ENCODE results near the gene THAP10. TPM values are rescaled to one million over a fixed set of nuclear protein-coding genes. Genes with fewer than 3 reads are reported as not detected.

THAP10 gene
- total and polyA plus RNA-seq, 9 of the 15 experiments (the other 6 are each of a cell fraction or from before 2014, with no cell fraction given) = 0.04 to 0.28 (median 0.09) TPM; not detected in 3

GRCh38 chr15:70935631-70936030 lies 43.4 kb upstream of the THAP10 start (continued):
- TF ChIP-seq RBM17 (IDR thresholded peaks at IDR 0.05; ENCODE audit: borderline replicate concordance, low read depth, low read length) = no peak
- TF ChIP-seq CHD1 (IDR thresholded peaks at IDR 0.05; ENCODE audit: low read length) = no peak

- Histone ChIP-seq H3K79me2 (ENCODE audit: control insufficient read depth, insufficient read depth, low read length) (no peaks in the 10 kb centered on the region), H3K27ac (ENCODE audit: extremely low read depth, low read depth, low read length) (no peak overlapping the region), H3K4me3 (no peak overlapping the region), H3K36me3 (ENCODE audit: control insufficient read depth, insufficient read depth, low read length) (no peaks in the 10 kb centered on the region), H3K9ac (ENCODE audit: insufficient read depth in 1 of 2, low read depth in 2 of 2, low read length in 2 of 2) (no peak overlapping the region), H3K9me3 (replicated peaks; ENCODE audit: control insufficient read depth, insufficient read depth, low read depth, low read length) (no peaks in the 10 kb centered on the region), H2AFZ (ENCODE audit: low read depth, low read length) (no peak overlapping the region), H3K4me2 (ENCODE audit: insufficient read depth, low read length) (no peak overlapping the region), H4K20me1 (replicated peaks; ENCODE audit: control insufficient read depth, insufficient read depth, low read length) (no peaks in the 10 kb centered on the region), H3K9me1 (ENCODE audit: control insufficient read depth, insufficient read depth, low read length) (no peaks in the 10 kb centered on the region), H3K4me1 (replicated peaks in 1 of 2; ENCODE audit: control insufficient read depth in 2 of 2, insufficient read depth in 2 of 2, low read length in 2 of 2) (no peaks in the 10 kb centered on the region), H3K27me3 (ENCODE audit: control insufficient read depth in 2 of 2, insufficient read depth in 2 of 2, low read length in 2 of 2) (no peaks in the 10 kb centered on the region)
- WGBS (ENCODE audit: insufficient coverage, low coverage, missing lambda C conversion rate) = 0% methylated on average over 3 of the region's 3 CpGs
- POLR2A ChIA-PET = no interaction called here
- CTCF ChIA-PET (ENCODE audit: low intra/inter-chr PET ratio) = no interaction called here
- in situ Hi-C loops (cut with MboI) (no loop called here), intact Hi-C loops (cut with micrococcal nuclease) (no loop called here)
- TF ChIP-seq ZNF253 (CRISPR knock-in tag; conservative IDR thresholded peaks at IDR 0.05) (no peak), TBP (optimal IDR thresholded peaks at IDR 0.05; ENCODE audit: low read depth, low read length) (no peak), POLR2AphosphoS2 (IDR thresholded peaks at IDR 0.05; ENCODE audit: low read length) (no peak), TFAM (CRISPR knock-in tag; conservative IDR thresholded peaks at IDR 0.05) (no peak), ZNF24 (IDR thresholded peaks at IDR 0.05) (no peak), GTF2E2 (tag; IDR thresholded peaks at IDR 0.05) (no peak), ZNF740 (CRISPR knock-in tag; IDR thresholded peaks at IDR 0.05) (no peak), ZNF740 (tag; IDR thresholded peaks at IDR 0.05) (no peak), CHD4 (IDR thresholded peaks at IDR 0.05; ENCODE audit: insufficient read depth, insufficient replicate concordance, low read depth, low read length, poor library complexity, severe bottlenecking) (no peak), KAT8 (IDR thresholded peaks at IDR 0.05; ENCODE audit: low read depth) (no peak), FOXJ2 (tag; IDR thresholded peaks at IDR 0.05) (no peak), ZC3H8 (IDR thresholded peaks at IDR 0.05) (no peak), CHD2 (IDR thresholded peaks at IDR 0.05; ENCODE audit: low read depth, low read length) (no peak), MBD2 (IDR thresholded peaks at IDR 0.05; ENCODE audit: borderline replicate concordance, low read depth) (no peak), ZNF263 (CRISPR knock-in tag; IDR thresholded peaks at IDR 0.05; ENCODE audit: borderline replicate concordance) (no peak), SIN3A (IDR thresholded peaks at IDR 0.05; ENCODE audit: borderline replicate concordance in 2 of 2, control insufficient read depth in 1 of 2, low read depth in 2 of 2, low read length in 2 of 2) (no peak), SP2 (IDR thresholded peaks at IDR 0.05; ENCODE audit: extremely low read depth, low read depth, low read length, poor library complexity, severe bottlenecking) (no peak), ZNF764 (CRISPR knock-in tag; IDR thresholded peaks at IDR 0.05; ENCODE audit: low read depth) (no peak), JUN (IDR thresholded peaks at IDR 0.05; ENCODE audit: borderline replicate concordance, low read depth, low read length) (no peak), JUN (CRISPR knock-in tag; IDR thresholded peaks at IDR 0.05; ENCODE audit: borderline replicate concordance) (no peak), GTF2A2 (tag; IDR thresholded peaks at IDR 0.05) (no peak), NFE2 (IDR thresholded peaks at IDR 0.05; ENCODE audit: low read depth) (no peak)
- BruUV-seq (replicated peaks) = no TSS peak
- no peak for ATAC-seq
- no peak for FAIRE-seq
- no peak for DNase-seq (ENCODE audit: extremely low read depth in 1 of 4, low spot score in 3 of 4)
Measured at GRCh38 chr15:70933411-70933810, 41.2 kb upstream of the THAP10 start.

Measured in K562 (cell line).